GM19455 (cell line): Measurements from ENCODE around the gene SRSF7.
"Not testable (repeated sequence)": the region's sequence is repeated elsewhere in the genome, so short reads cannot be mapped to it uniquely, and the experiment has no call there.

ENCODE experiments used
- ATAC-seq: cut with Tn5 transposase; IDR thresholded peaks from one replicate; pipeline ENCODE4 v1.9.1; 2021; ENCODE audit not compliant: unreplicated experiment

The SRSF7 gene

DNA sequence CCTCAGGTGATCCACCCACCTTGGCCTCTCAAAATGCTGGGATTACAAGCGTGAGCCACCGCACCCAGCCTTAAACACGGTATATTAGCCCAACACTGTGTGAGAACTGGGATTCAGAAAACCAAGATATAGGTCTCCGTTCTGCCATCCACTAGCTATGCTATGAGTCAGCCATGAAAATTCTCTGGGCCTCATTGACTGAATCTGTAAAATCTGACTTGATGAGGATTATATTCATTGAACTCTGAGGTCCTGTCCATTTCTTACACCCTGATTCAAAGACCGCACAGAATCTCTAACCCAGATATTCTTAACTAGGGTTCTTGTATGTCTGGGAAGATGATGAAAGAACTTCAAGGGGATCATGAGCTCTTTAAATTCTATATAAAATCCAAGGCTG is 47.8 kb downstream of the SRSF7 start:
- not testable (repeated sequence) for ATAC-seq

DNA sequence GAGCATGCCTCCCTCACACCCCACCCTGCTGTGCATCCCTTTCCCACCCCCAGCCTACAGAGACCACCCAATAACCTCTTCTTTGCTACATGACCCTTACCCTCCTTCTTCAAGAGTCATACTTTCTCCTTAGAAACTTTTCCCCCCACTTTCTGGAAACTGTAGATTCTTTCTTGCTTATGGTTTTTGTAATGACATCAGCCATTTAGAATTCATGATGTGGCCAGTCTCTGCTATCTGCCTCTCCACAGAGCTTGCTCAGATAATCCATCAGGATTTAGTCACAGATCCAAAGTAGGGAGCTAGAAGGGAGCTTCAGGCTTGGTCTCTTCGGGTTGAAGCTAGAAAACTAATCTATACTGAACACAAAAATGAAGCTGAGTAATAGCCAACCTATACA is 48.7 kb downstream of the SRSF7 start:
- no peak for ATAC-seq

GRCh38 chr2:38701542-38701941 is 49.6 kb downstream of the SRSF7 start:
- ATAC-seq: no peak

- no peak for ATAC-seq
Observed at GRCh38 chr2:38700881-38701458, 50.2 kb downstream of the SRSF7 start.

DNA sequence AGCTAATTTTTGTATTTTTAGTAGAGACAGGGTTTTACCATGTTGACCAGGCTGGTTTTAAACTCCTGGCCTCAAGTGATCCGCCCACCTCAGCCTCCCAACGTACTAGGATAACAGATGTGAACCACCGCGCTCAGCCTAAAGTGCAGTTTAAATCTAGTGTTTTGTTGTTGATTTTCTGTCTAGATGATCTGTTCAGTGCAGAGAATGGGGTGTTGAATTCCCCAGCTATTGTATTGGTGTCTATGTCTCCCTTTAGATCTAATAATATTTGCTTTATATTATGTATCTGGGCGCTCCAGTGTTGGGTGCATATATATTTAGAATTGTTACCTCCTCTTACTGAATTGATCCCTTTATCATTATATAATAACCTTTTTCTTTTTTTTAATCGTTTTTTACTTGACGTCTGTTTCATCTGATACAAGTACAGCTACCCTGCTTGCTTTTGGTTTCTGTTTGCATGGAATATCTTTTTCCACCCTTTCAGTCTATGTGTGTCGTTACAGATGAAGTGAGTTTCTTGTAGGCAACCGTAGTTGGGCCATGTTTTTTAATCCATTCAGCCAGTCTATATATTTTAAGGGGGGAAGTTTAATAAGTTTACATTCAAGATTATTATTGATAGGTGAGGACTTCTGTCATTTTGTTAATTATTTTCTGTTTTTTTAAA is 50.9 kb downstream of the SRSF7 start:
- no peak for ATAC-seq

DNA sequence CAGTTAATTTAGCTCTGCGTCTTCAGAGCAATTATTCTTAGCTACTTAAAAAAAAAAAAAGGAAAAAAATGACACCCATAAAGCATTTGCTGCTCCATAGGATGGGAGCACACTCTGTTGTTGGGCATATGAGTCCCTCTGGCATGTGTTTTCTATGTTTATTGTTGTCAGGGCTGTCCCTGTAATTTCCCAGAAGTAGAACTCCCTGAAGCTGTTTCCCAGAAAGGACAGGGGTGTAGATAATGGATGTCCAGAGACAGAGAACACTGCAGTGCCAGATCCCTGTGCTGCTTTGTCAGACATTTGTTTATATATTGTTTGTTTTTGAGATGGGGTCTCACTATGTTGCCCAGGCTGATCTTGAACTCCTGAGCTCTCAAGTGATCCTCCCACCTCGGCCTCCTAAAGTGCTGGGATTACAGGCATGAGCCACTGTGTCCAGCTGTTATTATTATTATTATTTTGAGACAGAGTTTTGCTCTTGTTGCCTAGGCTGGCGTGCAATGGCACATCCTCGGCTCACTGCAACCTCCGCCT is 52.6 kb downstream of the SRSF7 start:
- no peak for ATAC-seq

- ATAC-seq: no peak
Observed at GRCh38 chr2:38697116-38697840, 53.9 kb downstream of the SRSF7 start.
